HepG2 (cell line): Measurements from ENCODE around the gene ZFP36. TPM values are rescaled to one million over a fixed set of nuclear protein-coding genes. Genes with fewer than 3 reads are reported as not detected.

Source experiments
- AGO1 ChIP-seq: fragments of 200-400 bp; formaldehyde crosslinking; IDR thresholded peaks from 2 replicates; pipeline ENCODE4 v1.6.1; 2017; ENCODE audit warnings: mild to moderate bottlenecking, low read depth, low read length, moderate library complexity; ENCODE audit not compliant: poor library complexity, severe bottlenecking
- KDM5B ChIP-seq: sonication (generic); formaldehyde crosslinking; IDR thresholded peaks from 2 replicates; pipeline ENCODE4 v1.4.0; 2020; ENCODE audit warnings: missing genetic modification reagents, mild to moderate bottlenecking, borderline replicate concordance
- KLF6 ChIP-seq: IDR thresholded peaks from 2 replicates; pipeline ENCODE4 v1.8.0; 2016; ENCODE audit warnings: missing biosample characterization, missing genetic modification reagents
- MYNN ChIP-seq: sonication (generic); formaldehyde crosslinking; IDR thresholded peaks from 2 replicates; pipeline ENCODE4 v1.4.0; 2020; ENCODE audit warnings: mild to moderate bottlenecking, low read depth, missing genetic modification reagents
- PHB2 ChIP-seq: fragments of 450-650 bp; IDR thresholded peaks from 2 replicates; pipeline ENCODE4 v1.6.1; 2018; ENCODE audit not compliant: partially characterized antibody
- PITX1 ChIP-seq: sonication (generic); formaldehyde crosslinking; IDR thresholded peaks from 2 replicates; pipeline ENCODE4 v1.5.1; 2020; ENCODE audit warnings: mild to moderate bottlenecking, missing genetic modification reagents
- PLRG1 ChIP-seq: fragments of 450-650 bp; conservative IDR thresholded peaks from 2 replicates; pipeline ENCODE4 v1.6.1; 2016
- POGZ ChIP-seq: sonication (generic); formaldehyde crosslinking; IDR thresholded peaks from 2 replicates; pipeline ENCODE4 v1.4.0; 2020; ENCODE audit warnings: mild to moderate bottlenecking, missing genetic modification reagents
- POLR2G ChIP-seq: fragments of 200-400 bp; formaldehyde crosslinking; IDR thresholded peaks from 2 replicates; pipeline ENCODE4 v1.6.1; 2018; ENCODE audit warnings: mild to moderate bottlenecking, low read depth, low read length, moderate library complexity
- PPARG ChIP-seq: conservative IDR thresholded peaks from 2 replicates; pipeline ENCODE4 v1.6.1; 2016; ENCODE audit warnings: missing biosample characterization, missing genetic modification reagents
- SMAD1 ChIP-seq: sonication (generic); formaldehyde crosslinking; IDR thresholded peaks from 2 replicates; pipeline ENCODE4 v1.4.0; 2020; ENCODE audit warnings: missing genetic modification reagents, low read depth, mild to moderate bottlenecking, borderline replicate concordance
- SP2 ChIP-seq: sonication (generic); formaldehyde crosslinking; IDR thresholded peaks from 2 replicates; pipeline ENCODE4 v1.5.1; 2020; ENCODE audit warnings: mild to moderate bottlenecking, missing genetic modification reagents
- THAP7 ChIP-seq: sonication (generic); formaldehyde crosslinking; IDR thresholded peaks from 2 replicates; pipeline ENCODE4 v1.8.1; 2023; ENCODE audit warnings: mild to moderate bottlenecking, missing genetic modification reagents
- ZBTB26 ChIP-seq: IDR thresholded peaks from 2 replicates; pipeline ENCODE4 v1.6.1; 2016; ENCODE audit warnings: missing compliant biosample characterization, missing genetic modification reagents, borderline replicate concordance
- ZFP36L2 ChIP-seq: sonication (generic); formaldehyde crosslinking; IDR thresholded peaks from 2 replicates; pipeline ENCODE4 v1.4.0; 2020; ENCODE audit warnings: missing genetic modification reagents
- ZFYVE20 ChIP-seq: sonication (generic); formaldehyde crosslinking; IDR thresholded peaks from 2 replicates; pipeline ENCODE4 v1.8.0; 2023; ENCODE audit warnings: low read depth, mild to moderate bottlenecking, moderate library complexity, missing genetic modification reagents, borderline replicate concordance
- ZNF10 ChIP-seq: sonication (generic); formaldehyde crosslinking; IDR thresholded peaks from 2 replicates; pipeline ENCODE4 v1.4.0; 2020; ENCODE audit warnings: mild to moderate bottlenecking, low read depth, missing genetic modification reagents, borderline replicate concordance
- ZNF136 ChIP-seq: sonication (generic); formaldehyde crosslinking; IDR thresholded peaks from 2 replicates; pipeline ENCODE4 v1.8.1; 2022; ENCODE audit warnings: low read depth, mild to moderate bottlenecking, moderate library complexity, missing genetic modification reagents
- ZNF24 ChIP-seq: fragments of 450-650 bp; IDR thresholded peaks from 2 replicates; pipeline ENCODE4 v1.6.1; 2017; ENCODE audit warnings: antibody characterized with exemption, mild to moderate bottlenecking
- ZNF335 ChIP-seq: sonication (generic); formaldehyde crosslinking; IDR thresholded peaks from 2 replicates; pipeline ENCODE4 v1.4.0; 2020; ENCODE audit warnings: missing genetic modification reagents
- ZNF432 ChIP-seq: sonication (generic); formaldehyde crosslinking; IDR thresholded peaks from 2 replicates; pipeline ENCODE4 v1.5.0; 2020; ENCODE audit warnings: missing genetic modification reagents, mild to moderate bottlenecking, borderline replicate concordance
- ZNF552 ChIP-seq: sonication (generic); formaldehyde crosslinking; IDR thresholded peaks from 2 replicates; pipeline ENCODE4 v1.9.0; 2022; ENCODE audit warnings: missing genetic modification reagents, mild to moderate bottlenecking, borderline replicate concordance
- ZNF557 ChIP-seq: sonication (generic); formaldehyde crosslinking; IDR thresholded peaks from 2 replicates; pipeline ENCODE4 v1.4.0; 2020; ENCODE audit warnings: missing genetic modification reagents
- ZNF598 ChIP-seq: sonication (generic); formaldehyde crosslinking; IDR thresholded peaks from 2 replicates; pipeline ENCODE4 v1.5.1; 2020; ENCODE audit warnings: mild to moderate bottlenecking, missing genetic modification reagents, borderline replicate concordance
- ZNF607 ChIP-seq: sonication (generic); formaldehyde crosslinking; IDR thresholded peaks from 2 replicates; pipeline ENCODE4 v1.5.1; 2020; ENCODE audit warnings: missing genetic modification reagents, mild to moderate bottlenecking, borderline replicate concordance
- ZNF75D ChIP-seq: sonication (generic); formaldehyde crosslinking; IDR thresholded peaks from 2 replicates; pipeline ENCODE4 v1.8.1; 2023; ENCODE audit warnings: missing genetic modification reagents, mild to moderate bottlenecking, borderline replicate concordance
- ZNF780A ChIP-seq: sonication (generic); formaldehyde crosslinking; IDR thresholded peaks from 2 replicates; pipeline ENCODE4 v1.8.0; 2022; ENCODE audit warnings: mild to moderate bottlenecking, missing genetic modification reagents, moderate library complexity
- ZNF83 ChIP-seq: sonication (generic); formaldehyde crosslinking; IDR thresholded peaks from 2 replicates; pipeline ENCODE4 v1.4.0; 2020; ENCODE audit warnings: missing genetic modification reagents, mild to moderate bottlenecking, borderline replicate concordance
- ZNF839 ChIP-seq: sonication (generic); formaldehyde crosslinking; IDR thresholded peaks from 2 replicates; pipeline ENCODE4 v1.4.0; 2020; ENCODE audit warnings: missing genetic modification reagents, mild to moderate bottlenecking, borderline replicate concordance
- ZNF850 ChIP-seq: sonication (generic); formaldehyde crosslinking; conservative IDR thresholded peaks from 2 replicates; pipeline ENCODE4 v1.9.0; 2021; ENCODE audit warnings: mild to moderate bottlenecking, missing genetic modification reagents
- ZNF883 ChIP-seq: sonication (generic); formaldehyde crosslinking; IDR thresholded peaks from 2 replicates; pipeline ENCODE4 v1.5.1; 2020; ENCODE audit warnings: mild to moderate bottlenecking, missing genetic modification reagents; ENCODE audit errors: not compliant biosample characterization
- polyA plus RNA-seq, 8 experiments: library from polyadenylated mRNA; depleted of rRNA in 3 of 8; stranded (reverse) in 7 of 8; unstranded in 1 of 8; fragments of >200 nt; fragmentation: Illumina TruSeq in 4 of 8; extraction: Trizol in 4 of 8; gene quantifications; 2 replicates each; pipeline versions ENCODE4 v1.2.1 to v1.2.3, GENCODE V29; 2011 to 2016; ENCODE audit warnings: low read depth in 4 of 8, missing spikeins in 1 of 8, mixed read lengths in 1 of 8; ENCODE audit not compliant: insufficient read depth in 1 of 8
- total RNA-seq, 5 experiments: library from RNA; depleted of rRNA; stranded (reverse); fragments of >200 nt; fragmentation: Illumina TruSeq; extraction: Trizol; gene quantifications; 2 replicates each; pipeline ENCODE4 v1.2.3, GENCODE V29; 2016; ENCODE audit warnings: low read depth in 1 of 5

The ZFP36 gene
- total and polyA plus RNA-seq, 2 of the 13 experiments (the other 11 are each of a cell fraction or from before 2014, with no cell fraction given): 1.4 to 1.7 TPM

DNA sequence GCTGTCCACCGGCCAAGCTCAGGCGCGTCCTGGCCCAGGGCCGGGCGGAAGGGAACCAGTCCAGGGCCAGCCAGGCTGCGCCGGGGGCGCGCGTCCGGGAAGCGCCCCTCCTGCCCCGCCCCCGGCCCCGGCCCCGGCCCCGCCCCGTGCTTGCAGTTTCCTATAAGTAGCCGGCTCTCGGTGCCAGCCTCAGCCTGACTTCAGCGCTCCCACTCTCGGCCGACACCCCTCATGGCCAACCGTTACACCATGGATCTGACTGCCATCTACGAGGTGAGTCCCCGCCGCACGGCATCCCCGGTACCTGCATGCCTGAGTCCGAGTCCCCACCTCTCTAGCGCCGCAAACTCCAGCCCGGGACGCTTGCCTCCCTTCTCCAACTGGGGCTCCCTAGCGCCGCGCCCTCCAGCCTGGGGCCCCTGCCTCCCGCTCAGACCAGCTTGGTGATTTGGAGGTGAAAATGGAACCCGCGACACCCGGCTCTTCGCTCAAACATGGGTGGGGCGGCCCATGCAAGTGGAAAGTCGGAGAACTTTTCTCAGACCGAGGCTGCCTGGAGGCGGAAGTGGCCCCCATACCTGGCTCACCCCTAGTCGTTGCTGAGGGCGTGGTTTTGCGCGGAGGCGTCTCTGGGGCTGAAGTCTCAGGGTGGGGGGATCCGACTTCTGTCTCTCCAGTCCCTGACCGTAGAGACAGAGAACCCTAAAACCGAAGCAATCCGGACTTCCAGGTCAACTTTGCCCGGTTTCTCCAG lies at the start of gene ZFP36 (continued):
- TF ChIP-seq SMAD1 (CRISPR knock-in tag) (no peak), ZNF24 (no peak), ZNF780A (CRISPR knock-in tag) (no peak), POLR2G (peak; percentile 97), ZNF607 (CRISPR knock-in tag) (peak; percentile 61; the same call in 1 of the 2 replicates), ZNF552 (CRISPR knock-in tag) (0 out of 2 replicates have a peak, but pooled peaks have one; percentile 66), AGO1 (no peak), KDM5B (CRISPR knock-in tag) (no peak), ZFP36L2 (no peak), ZNF850 (CRISPR knock-in tag) (no peak), ZFYVE20 (CRISPR knock-in tag) (no peak), ZNF136 (no peak), ZNF432 (no peak), MYNN (CRISPR knock-in tag) (no peak), ZBTB26 (CRISPR knock-in tag) (no peak), SP2 (CRISPR knock-in tag) (no peak), PPARG (no peak), KLF6 (CRISPR knock-in tag) (no peak), ZNF335 (CRISPR knock-in tag) (no peak), PLRG1 (no peak), PITX1 (CRISPR knock-in tag) (no peak), ZNF75D (CRISPR knock-in tag) (no peak), ZNF598 (CRISPR knock-in tag) (no peak; the same call in 1 of the 2 replicates), ZNF557 (no peak), ZNF10 (no peak), ZNF883 (CRISPR knock-in tag) (no peak), THAP7 (CRISPR knock-in tag) (no peak), ZNF839 (CRISPR knock-in tag) (no peak), POGZ (CRISPR knock-in tag) (0 out of 2 replicates have a peak, but pooled peaks have one; percentile 23), ZNF83 (CRISPR knock-in tag) (0 out of 2 replicates have a peak, but pooled peaks have one; percentile 52), PHB2 (no peak)
